ENCODE measurements around the gene CCBE1.
"Not testable (repeated sequence)": the region's sequence is repeated elsewhere in the genome, so short reads cannot be mapped to it uniquely, and the experiment has no call there.

The CCBE1 gene

GRCh38 chr18:59657012-59657411, 40.2 kb downstream of the CCBE1 start:
- no peak for DNase-seq (ENCODE audit: low read depth, low spot score)

- DNase-seq (ENCODE audit: low read depth, low spot score) = no peak
These were observed 40.8 kb downstream of the CCBE1 start for GRCh38 chr18:59656373-59656887.

GRCh38 chr18:59655676-59656075, 41.5 kb downstream of the CCBE1 start:
- no peak for DNase-seq (ENCODE audit: low read depth, low spot score)

- no peak for DNase-seq (ENCODE audit: low read depth, low spot score)
These were observed 46.2 kb downstream of the CCBE1 start for GRCh38 chr18:59651071-59651470.

- no peak for DNase-seq (ENCODE audit: low read depth, low spot score)
These were observed 46.9 kb downstream of the CCBE1 start for GRCh38 chr18:59650266-59650820.

- DNase-seq (ENCODE audit: low read depth, low spot score) = no peak
These were observed 47.6 kb downstream of the CCBE1 start for GRCh38 chr18:59649591-59649990.

GRCh38 chr18:59648469-59648868, 48.8 kb downstream of the CCBE1 start:
- DNase-seq (ENCODE audit: low read depth, low spot score) = not testable (repeated sequence)

GRCh38 chr18:59646963-59647307, 50.3 kb downstream of the CCBE1 start:
- DNase-seq (ENCODE audit: low read depth, low spot score) = no peak

- no peak for DNase-seq (ENCODE audit: low read depth, low spot score)
These were observed 50.8 kb downstream of the CCBE1 start for GRCh38 chr18:59646228-59646962.

GRCh38 chr18:59643740-59644139, 53.5 kb downstream of the CCBE1 start:
- no peak for DNase-seq (ENCODE audit: low read depth, low spot score)

GRCh38 chr18:59640721-59641120, 56.5 kb downstream of the CCBE1 start:
- DNase-seq (ENCODE audit: low read depth, low spot score) = no peak

- no peak for DNase-seq (ENCODE audit: low read depth, low spot score)
These were observed 57.4 kb downstream of the CCBE1 start for GRCh38 chr18:59639821-59640220.

- DNase-seq (ENCODE audit: low read depth, low spot score) = no peak
These were observed 58.1 kb downstream of the CCBE1 start for GRCh38 chr18:59639136-59639535.

GRCh38 chr18:59633961-59634485, 63.2 kb downstream of the CCBE1 start:
- DNase-seq (ENCODE audit: low read depth, low spot score) = peak; percentile 64

GRCh38 chr18:59633317-59633716, 63.9 kb downstream of the CCBE1 start:
- no peak for DNase-seq (ENCODE audit: low read depth, low spot score)

- DNase-seq (ENCODE audit: low read depth, low spot score) = no peak
These were observed 65.5 kb downstream of the CCBE1 start for GRCh38 chr18:59631583-59632181.

- no peak for DNase-seq (ENCODE audit: low read depth, low spot score)
These were observed 67.3 kb downstream of the CCBE1 start for GRCh38 chr18:59629894-59630293.

- DNase-seq (ENCODE audit: low read depth, low spot score) = no peak
These were observed 68.2 kb downstream of the CCBE1 start for GRCh38 chr18:59628995-59629394.

GRCh38 chr18:59627414-59627813, 69.8 kb downstream of the CCBE1 start:
- no peak for DNase-seq (ENCODE audit: low read depth, low spot score)

GRCh38 chr18:59624369-59624765, 72.9 kb downstream of the CCBE1 start:
- no peak for DNase-seq (ENCODE audit: low read depth, low spot score)

- no peak for DNase-seq (ENCODE audit: low read depth, low spot score)
These were observed 73.5 kb downstream of the CCBE1 start for GRCh38 chr18:59623456-59624368.

- DNase-seq (ENCODE audit: low read depth, low spot score) = no peak
These were observed 76.2 kb downstream of the CCBE1 start for GRCh38 chr18:59621027-59621426.
